Body of pancreas (tissue), 4 donors: ENCODE data around the gene FERMT2. TPM values are rescaled to one million over a fixed set of nuclear protein-coding genes. Genes with fewer than 3 reads are reported as not detected.

Experiments used
- ATAC-seq: fragments of 150-250 bp; one replicate; pipeline ENCODE4 v1.9.1; 2016
- DNase-seq, 4 donors: peaks; one replicate each; pipeline ENCODE4 v3.0.0-alpha.2; 2019
- H3K27ac ChIP-seq, 4 donors: fragments of 200-600 bp; sonication (generic); 1 replicate in 3 of 4; 2 replicates in 1 of 4; pipeline versions ENCODE4 v1.5.1 to v1.6.1; 2016 to 2019; ENCODE audit warnings: mild to moderate bottlenecking in 1 of 4, mixed read lengths in 1 of 4, moderate library complexity in 1 of 4
- H3K27me3 ChIP-seq, 2 donors: fragments of 200-600 bp; sonication (generic); one replicate each; pipeline ENCODE4 v1.6.0; 2016; ENCODE audit warnings: mild to moderate bottlenecking in 1 of 2
- H3K36me3 ChIP-seq, 2 donors: fragments of 200-600 bp; sonication (generic); replicated peaks in 1 of 2; 2 replicates each; pipeline ENCODE4 v1.5.1; 2016; ENCODE audit warnings: low read depth in 2 of 2; ENCODE audit not compliant: insufficient read depth in 1 of 2
- H3K4me1 ChIP-seq: fragments of 200-600 bp; sonication (generic); one replicate; pipeline ENCODE4 v1.6.0; 2016
- H3K4me3 ChIP-seq, 2 donors: fragments of 200-600 bp; sonication (generic); 1 replicate in 1 of 2; 2 replicates in 1 of 2; pipeline ENCODE4 v1.5.1; 2016 to 2019
- H3K9me3 ChIP-seq, 3 donors: fragments of 200-600 bp; sonication (generic); 1 replicate in 2 of 3; 2 replicates in 1 of 3; pipeline ENCODE4 v1.5.1; 2016
- POLR2A ChIP-seq, 3 donors: fragments of 450-650 bp; IDR thresholded peaks; one replicate each; pipeline ENCODE4 v1.6.1; 2016; ENCODE audit warnings: antibody characterized with exemption in 3 of 3, mild to moderate bottlenecking in 2 of 3
- WGBS, 2 donors: methylation state at CpG; one replicate each; pipeline ENCODE4 v1.1.5; 2017; 5-methylcytosine and 5-hydroxymethylcytosine counted together
- intact Hi-C: fragments of 100-400 bp; cut with DNase I; formaldehyde crosslinking; loops from one replicate; pipeline ENCODE4 v1.15.1; 2023
- total RNA-seq, 2 donors: library from RNA; depleted of rRNA; stranded (reverse); fragments of >200 nt; gene quantifications; one replicate each; pipeline ENCODE4 v1.1.0, GENCODE V29; 2016
- TF ChIP-seq, protein P1 (sequence below), 7 experiments: fragments of 450-650 bp in 4 of 7; fragments of 200-600 bp in 3 of 7; sonication (generic) in 3 of 7; IDR thresholded peaks; one replicate each; pipeline ENCODE4 v1.5.1; 2016 to 2019; ENCODE audit warnings: antibody characterized with exemption in 7 of 7

FERMT2 gene
- total RNA-seq, 2 donors from 2014 or later = 29.3 to 42.2 TPM

DNA sequence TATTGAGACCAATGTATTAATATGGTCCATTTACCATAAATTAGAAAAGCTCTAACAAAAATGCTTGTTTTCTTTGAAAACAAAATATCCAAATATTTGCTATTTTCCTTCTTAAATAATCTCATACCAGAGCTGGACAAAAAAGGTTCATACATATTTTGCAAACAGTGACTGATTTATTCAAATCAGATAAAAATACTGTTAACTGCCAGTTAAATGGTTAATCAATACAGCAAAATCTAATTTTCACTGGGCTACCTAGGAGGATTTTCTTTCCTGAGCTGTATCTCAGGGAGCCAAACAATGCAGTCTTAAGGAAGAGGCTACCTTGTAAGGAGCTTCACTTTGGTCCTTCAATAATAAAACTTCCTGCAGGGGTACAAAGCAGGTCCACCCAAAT is 2.0 kb downstream of the FERMT2 start:
- TF ChIP-seq, protein P1, sequence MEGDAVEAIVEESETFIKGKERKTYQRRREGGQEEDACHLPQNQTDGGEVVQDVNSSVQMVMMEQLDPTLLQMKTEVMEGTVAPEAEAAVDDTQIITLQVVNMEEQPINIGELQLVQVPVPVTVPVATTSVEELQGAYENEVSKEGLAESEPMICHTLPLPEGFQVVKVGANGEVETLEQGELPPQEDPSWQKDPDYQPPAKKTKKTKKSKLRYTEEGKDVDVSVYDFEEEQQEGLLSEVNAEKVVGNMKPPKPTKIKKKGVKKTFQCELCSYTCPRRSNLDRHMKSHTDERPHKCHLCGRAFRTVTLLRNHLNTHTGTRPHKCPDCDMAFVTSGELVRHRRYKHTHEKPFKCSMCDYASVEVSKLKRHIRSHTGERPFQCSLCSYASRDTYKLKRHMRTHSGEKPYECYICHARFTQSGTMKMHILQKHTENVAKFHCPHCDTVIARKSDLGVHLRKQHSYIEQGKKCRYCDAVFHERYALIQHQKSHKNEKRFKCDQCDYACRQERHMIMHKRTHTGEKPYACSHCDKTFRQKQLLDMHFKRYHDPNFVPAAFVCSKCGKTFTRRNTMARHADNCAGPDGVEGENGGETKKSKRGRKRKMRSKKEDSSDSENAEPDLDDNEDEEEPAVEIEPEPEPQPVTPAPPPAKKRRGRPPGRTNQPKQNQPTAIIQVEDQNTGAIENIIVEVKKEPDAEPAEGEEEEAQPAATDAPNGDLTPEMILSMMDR (IDR thresholded peaks at IDR 0.05) = no peak
- TF ChIP-seq POLR2A (IDR thresholded peaks at IDR 0.05) = no peak
- H3K27me3 ChIP-seq = no peaks in the 10 kb centered on the region
- H3K36me3 ChIP-seq = no peaks in the 10 kb centered on the region
- no peak overlapping the region for H3K4me3 ChIP-seq
- no peak overlapping the region for H3K27ac ChIP-seq
- intact Hi-C loops = no loop called here
- DNase-seq = no peak
- no peak for ATAC-seq
- peaks cover 22% of the 10 kb centered on the region for H3K4me1 ChIP-seq
- H3K9me3 ChIP-seq = no peaks in the 10 kb centered on the region

DNA sequence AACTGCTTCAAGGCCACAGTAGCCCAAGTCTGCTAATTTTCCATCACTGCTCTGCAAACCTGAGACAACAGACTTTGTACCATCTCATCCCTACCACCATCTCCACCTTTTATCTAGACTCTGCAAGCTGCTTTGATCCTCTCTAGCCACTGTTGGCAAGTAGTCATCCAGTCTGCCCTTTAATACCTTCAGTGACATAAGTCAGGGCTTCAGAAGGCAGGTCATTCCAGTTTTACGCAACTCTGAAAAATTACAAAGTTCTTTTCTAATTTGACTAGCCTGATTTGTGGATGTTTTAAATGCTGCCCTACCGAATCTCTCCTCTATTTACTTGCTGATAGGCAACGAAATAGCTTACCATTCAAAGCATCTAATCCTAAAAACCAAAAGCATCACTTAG is 2.8 kb downstream of the FERMT2 start:
- intact Hi-C loops = no loop called here
- Histone ChIP-seq H3K27ac (no peak overlapping the region), H3K36me3 (no peaks in the 10 kb centered on the region), H3K4me3 (no peak overlapping the region), H3K9me3 (no peaks in the 10 kb centered on the region), H3K4me1 (peaks cover 22% of the 10 kb centered on the region), H3K27me3 (no peaks in the 10 kb centered on the region)
- TF ChIP-seq POLR2A (IDR thresholded peaks at IDR 0.05) = no peak
- TF ChIP-seq, protein P1 (IDR thresholded peaks at IDR 0.05) = no peak
- 53 to 56% methylated on average over 3 of the region's 3 CpGs for WGBS, 2 donors
- ATAC-seq (no peak), DNase-seq (no peak)

DNA sequence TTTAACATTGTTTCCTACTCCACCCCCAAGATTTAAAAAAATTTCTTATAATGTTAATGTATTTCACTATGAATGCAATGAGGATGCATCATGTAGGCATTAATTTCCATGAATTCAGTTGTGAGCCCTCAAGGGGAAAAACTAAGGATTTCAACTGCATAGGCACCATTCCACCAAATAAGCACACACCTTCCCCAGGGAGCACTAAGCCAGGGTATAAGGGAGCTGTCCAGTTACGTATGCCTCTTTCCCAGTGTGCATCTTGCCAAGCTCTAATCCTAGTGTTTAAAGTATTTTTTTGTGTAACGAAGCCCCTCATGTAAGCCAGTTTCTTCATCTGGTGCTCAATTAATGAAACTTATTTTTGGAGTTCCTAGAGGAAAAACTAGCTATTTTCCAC is 6.6 kb downstream of the FERMT2 start:
- ATAC-seq = no peak
- Histone ChIP-seq H3K9me3 (no peaks in the 10 kb centered on the region), H3K4me1 (peaks cover 11% of the 10 kb centered on the region), H3K36me3 (no peaks in the 10 kb centered on the region), H3K27ac (no peak overlapping the region), H3K27me3 (no peaks in the 10 kb centered on the region), H3K4me3 (no peak overlapping the region)
- WGBS, 2 donors = 83 to 84% methylated on average over 2 of the region's 2 CpGs
- no peak for DNase-seq
- intact Hi-C loops = no loop called here
- TF ChIP-seq POLR2A (IDR thresholded peaks at IDR 0.05) = no peak
- TF ChIP-seq, protein P1 (IDR thresholded peaks at IDR 0.05) = no peak

DNA sequence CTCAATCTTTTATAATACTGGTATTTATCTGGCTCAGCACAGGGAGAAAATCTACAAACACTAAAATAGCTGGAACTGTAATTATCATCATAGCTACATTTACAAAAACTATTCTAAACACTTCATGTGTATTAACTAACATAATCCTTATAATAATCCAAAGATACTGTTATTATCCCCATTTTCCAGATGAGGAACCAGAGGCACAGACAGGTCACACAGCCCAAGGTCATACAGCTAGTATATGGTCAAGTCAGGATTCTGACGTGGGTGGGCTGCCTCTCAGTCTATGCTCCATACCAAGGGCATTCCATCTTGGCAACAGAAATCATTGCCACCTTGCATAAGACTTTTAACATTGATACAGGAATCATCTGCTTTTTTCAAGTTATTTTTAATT is 11.4 kb downstream of the FERMT2 start:
- 61 to 64% methylated on average over 1 of the region's 1 CpG for WGBS, 2 donors
- DNase-seq (no peak), ATAC-seq (no peak)
- H3K4me3 ChIP-seq = no peak overlapping the region
- H3K9me3 ChIP-seq = no peaks in the 10 kb centered on the region
- intact Hi-C loops = no loop called here
- peaks cover 12% of the 10 kb centered on the region for H3K4me1 ChIP-seq
- no peaks in the 10 kb centered on the region for H3K27me3 ChIP-seq
- no peak overlapping the region for H3K27ac ChIP-seq
- no peak for TF ChIP-seq POLR2A (IDR thresholded peaks at IDR 0.05)
- TF ChIP-seq, protein P1 (IDR thresholded peaks at IDR 0.05) = no peak
- H3K36me3 ChIP-seq = no peaks in the 10 kb centered on the region

DNA sequence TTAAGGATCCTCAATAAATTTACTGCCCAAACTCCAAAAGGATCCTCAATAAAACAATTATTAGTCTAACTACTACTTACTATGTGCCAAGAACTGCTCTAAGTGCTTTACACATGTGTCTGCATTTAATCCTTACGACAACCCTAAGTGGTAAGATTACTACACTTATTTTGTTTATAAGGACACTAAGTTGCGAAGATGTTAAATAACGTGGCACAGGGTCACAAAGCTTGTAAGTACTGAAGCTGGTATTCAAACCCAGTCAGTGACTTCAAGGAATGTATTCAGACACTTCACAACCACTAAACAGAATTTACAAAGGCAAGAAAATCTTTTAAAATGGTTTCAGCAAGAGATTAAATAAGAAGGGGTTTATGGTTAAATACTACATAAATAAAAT is 13.0 kb downstream of the FERMT2 start:
- 92 to 94% methylated on average over 3 of the region's 3 CpGs for WGBS, 2 donors
- Histone ChIP-seq H3K27me3 (no peaks in the 10 kb centered on the region), H3K9me3 (no peaks in the 10 kb centered on the region), H3K36me3 (no peaks in the 10 kb centered on the region), H3K27ac (no peak overlapping the region), H3K4me3 (no peak overlapping the region), H3K4me1 (peaks cover 13% of the 10 kb centered on the region)
- no peak for TF ChIP-seq POLR2A (IDR thresholded peaks at IDR 0.05)
- TF ChIP-seq, protein P1 (IDR thresholded peaks at IDR 0.05) = no peak
- ATAC-seq (no peak), DNase-seq (no peak)
- intact Hi-C loops = no loop called here
